ENCODE data around the gene NDOR1.

The NDOR1 gene

DNA sequence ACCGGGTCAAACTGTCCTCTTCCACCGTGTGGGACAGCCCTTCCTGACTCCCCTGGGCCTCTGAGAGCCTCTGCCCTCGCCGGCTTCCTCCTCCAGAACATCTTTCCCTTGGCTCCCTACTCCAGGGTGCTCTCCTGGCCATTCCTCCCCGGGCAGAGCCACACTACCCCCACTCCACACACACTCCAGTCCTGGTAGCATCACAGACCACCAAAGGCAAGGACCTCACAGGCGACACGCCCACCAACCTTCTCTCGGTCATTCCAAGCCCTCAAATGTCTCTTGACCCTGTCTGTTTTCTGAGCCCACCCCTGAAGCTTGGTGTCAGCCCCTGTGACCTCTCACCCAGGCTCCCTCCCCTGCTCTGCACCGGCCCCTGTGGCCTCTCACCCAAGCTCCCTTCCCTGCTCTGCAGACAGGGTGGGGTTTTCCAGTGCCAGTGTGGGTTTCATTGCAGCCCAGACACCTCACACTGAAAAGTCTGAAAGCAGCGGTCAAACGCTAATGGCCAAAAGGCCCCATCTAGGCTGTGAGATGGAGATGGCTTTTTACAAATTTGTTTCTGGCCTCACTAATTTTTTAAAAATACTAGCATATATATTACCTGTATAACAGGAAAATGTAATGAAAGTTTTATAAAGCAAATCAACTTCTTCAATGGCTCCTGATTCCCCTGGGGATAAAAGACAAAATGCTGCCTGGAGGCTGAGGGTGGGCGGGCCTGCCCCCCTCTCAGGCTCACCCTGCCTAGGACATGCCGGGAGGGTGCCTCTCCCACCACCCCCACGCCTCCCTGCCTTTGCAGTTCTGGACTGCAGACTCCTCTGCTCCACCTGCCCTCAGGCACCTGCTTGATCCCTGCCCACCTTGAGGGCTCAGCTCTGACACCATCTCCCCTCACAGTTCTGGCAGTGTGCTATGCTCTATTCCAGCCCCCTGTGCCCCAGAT is 46.1 kb upstream of the NDOR1 start:
- Histone ChIP-seq H3K36me3 (ENCODE audit: control insufficient read depth, insufficient read depth, low read length) (no peaks in the 10 kb centered on the region), H3K4me2 (ENCODE audit: low read length) (no peak overlapping the region), H3K9me3 (ENCODE audit: control insufficient read depth, low read length) (no peaks in the 10 kb centered on the region), H3K27me3 (ENCODE audit: control insufficient read depth, insufficient read depth, low read length) (peaks cover 5% of the 10 kb centered on the region), H3K4me1 (no peaks in the 10 kb centered on the region), H3K9ac (no peak overlapping the region), H3K4me3 (ENCODE audit: low read depth, low read length) (no peak overlapping the region), H2AFZ (no peak overlapping the region), H3K27ac (no peak overlapping the region), H3K79me2 (no peaks in the 10 kb centered on the region)
- TF ChIP-seq, protein P1, sequence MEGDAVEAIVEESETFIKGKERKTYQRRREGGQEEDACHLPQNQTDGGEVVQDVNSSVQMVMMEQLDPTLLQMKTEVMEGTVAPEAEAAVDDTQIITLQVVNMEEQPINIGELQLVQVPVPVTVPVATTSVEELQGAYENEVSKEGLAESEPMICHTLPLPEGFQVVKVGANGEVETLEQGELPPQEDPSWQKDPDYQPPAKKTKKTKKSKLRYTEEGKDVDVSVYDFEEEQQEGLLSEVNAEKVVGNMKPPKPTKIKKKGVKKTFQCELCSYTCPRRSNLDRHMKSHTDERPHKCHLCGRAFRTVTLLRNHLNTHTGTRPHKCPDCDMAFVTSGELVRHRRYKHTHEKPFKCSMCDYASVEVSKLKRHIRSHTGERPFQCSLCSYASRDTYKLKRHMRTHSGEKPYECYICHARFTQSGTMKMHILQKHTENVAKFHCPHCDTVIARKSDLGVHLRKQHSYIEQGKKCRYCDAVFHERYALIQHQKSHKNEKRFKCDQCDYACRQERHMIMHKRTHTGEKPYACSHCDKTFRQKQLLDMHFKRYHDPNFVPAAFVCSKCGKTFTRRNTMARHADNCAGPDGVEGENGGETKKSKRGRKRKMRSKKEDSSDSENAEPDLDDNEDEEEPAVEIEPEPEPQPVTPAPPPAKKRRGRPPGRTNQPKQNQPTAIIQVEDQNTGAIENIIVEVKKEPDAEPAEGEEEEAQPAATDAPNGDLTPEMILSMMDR (IDR thresholded peaks at IDR 0.05) = no peak

DNA sequence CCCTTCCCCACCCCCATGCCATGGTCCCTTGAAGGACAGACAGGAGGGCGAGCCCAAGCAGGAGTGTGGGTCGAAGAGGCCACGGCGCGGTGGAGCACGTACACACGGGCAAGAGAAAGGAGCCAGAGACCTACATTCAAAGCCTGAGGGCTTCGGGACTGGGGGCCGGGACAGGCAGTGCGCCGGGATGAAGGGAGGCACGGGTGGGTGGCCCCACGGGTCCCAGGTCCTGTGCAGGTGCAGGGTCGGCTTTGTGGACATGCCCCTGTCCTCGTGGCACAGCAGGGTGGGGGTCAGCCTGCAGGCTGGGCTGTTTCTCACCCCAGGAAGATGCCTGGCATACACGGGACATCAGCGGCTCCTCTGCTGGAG is 45.5 kb upstream of the NDOR1 start:
- peaks cover 5% of the 10 kb centered on the region for H3K27me3 ChIP-seq (ENCODE audit: control insufficient read depth, insufficient read depth, low read length)
- H3K4me1 ChIP-seq = no peaks in the 10 kb centered on the region

DNA sequence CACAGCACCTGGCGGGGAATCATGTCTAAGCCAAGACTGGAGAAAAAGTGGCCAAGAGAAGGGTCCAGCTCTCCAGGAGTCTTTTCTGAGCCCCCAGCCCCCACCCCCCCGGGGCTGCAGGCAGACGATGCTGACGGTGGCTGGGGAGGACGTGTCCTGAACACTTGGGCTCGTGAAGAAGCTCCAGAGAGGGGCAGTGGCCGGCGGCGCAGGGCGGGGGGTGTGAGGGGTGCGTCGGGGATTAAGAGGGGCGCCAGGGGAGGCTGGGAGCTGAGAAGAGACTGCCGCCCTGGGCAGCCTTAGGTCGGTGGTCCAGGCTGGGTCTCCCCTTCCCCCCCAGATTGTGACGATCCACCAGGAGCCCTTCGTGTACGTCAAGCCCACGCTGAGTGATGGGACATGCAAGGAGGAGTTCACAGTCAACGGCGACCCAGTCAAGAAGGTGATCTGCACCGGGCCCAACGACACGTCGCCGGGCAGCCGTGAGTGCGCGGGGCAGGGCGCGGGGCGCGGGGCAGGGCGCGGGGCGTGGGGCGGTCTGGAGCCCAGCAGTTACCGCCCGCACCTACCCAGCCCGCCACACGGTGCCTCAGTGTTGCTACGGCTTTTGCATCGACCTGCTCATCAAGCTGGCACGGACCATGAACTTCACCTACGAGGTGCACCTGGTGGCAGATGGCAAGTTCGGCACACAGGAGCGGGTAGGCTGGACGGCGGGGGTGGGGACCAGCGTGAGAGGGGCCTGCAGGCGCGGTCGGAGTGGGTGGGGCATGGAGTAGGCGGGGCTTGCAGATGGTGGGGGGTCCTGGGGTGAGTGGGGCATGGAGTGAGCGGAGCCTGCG is 44.6 kb upstream of the NDOR1 start:
- H3K27ac ChIP-seq = no peak overlapping the region
- no peak overlapping the region for H3K4me2 ChIP-seq (ENCODE audit: low read length)
- H3K36me3 ChIP-seq (ENCODE audit: control insufficient read depth, insufficient read depth, low read length) = no peaks in the 10 kb centered on the region
- TF ChIP-seq, protein P1 (IDR thresholded peaks at IDR 0.05) = no peak
- H3K79me2 ChIP-seq = no peaks in the 10 kb centered on the region
- H2AFZ ChIP-seq = no peak overlapping the region
- peaks cover 5% of the 10 kb centered on the region for H3K27me3 ChIP-seq (ENCODE audit: control insufficient read depth, insufficient read depth, low read length)
- no peaks in the 10 kb centered on the region for H3K9me3 ChIP-seq (ENCODE audit: control insufficient read depth, low read length)
- H3K4me3 ChIP-seq (ENCODE audit: low read depth, low read length) = no peak overlapping the region
- no peaks in the 10 kb centered on the region for H3K4me1 ChIP-seq
- H3K9ac ChIP-seq = no peak overlapping the region

More for the DNA sequence above, 45.5 kb upstream of the NDOR1 start:
- no peak overlapping the region for H3K9ac ChIP-seq
- no peak overlapping the region for H3K4me2 ChIP-seq (ENCODE audit: low read length)
- H3K9me3 ChIP-seq (ENCODE audit: control insufficient read depth, low read length) = no peaks in the 10 kb centered on the region
- no peaks in the 10 kb centered on the region for H3K79me2 ChIP-seq
- no peak overlapping the region for H2AFZ ChIP-seq
- H3K4me3 ChIP-seq (ENCODE audit: low read depth, low read length) = no peak overlapping the region
- no peak overlapping the region for H3K27ac ChIP-seq
- H3K36me3 ChIP-seq (ENCODE audit: control insufficient read depth, insufficient read depth, low read length) = no peaks in the 10 kb centered on the region
- TF ChIP-seq, protein P1 (IDR thresholded peaks at IDR 0.05) = no peak

DNA sequence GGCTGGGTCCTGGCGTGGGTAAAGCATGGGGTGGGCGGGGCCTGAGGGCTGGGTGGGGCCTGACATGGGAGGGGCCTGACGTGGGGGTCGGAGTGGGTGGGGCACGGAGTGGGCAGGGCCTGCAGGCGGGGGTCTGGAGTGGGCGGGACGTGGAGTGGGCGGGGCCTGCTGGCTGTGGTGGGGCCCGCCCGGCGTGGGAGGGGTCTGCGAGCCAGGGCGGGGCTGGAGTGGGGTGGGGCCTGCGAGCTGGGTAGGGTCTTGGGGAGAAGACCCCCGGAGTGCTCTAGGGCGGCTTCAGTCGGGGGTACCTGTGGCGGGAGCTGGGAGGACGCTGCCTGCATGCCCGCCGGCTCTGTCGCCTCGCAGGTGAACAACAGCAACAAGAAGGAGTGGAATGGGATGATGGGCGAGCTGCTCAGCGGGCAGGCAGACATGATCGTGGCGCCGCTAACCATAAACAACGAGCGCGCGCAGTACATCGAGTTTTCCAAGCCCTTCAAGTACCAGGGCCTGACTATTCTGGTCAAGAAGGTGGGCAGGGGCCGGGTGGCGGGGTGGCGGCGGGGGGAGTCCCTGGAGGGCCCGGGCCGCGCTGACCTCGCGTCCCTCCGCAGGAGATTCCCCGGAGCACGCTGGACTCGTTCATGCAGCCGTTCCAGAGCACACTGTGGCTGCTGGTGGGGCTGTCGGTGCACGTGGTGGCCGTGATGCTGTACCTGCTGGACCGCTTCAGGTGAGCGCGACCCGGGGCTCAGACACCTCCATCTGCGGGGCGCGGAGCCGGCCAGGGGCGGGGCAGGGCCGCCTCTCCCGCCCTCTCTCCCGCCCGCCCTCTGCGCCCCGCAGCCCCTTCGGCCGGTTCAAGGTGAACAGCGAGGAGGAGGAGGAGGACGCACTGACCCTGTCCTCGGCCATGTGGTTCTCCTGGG is 43.7 kb upstream of the NDOR1 start:
- H3K27me3 ChIP-seq (ENCODE audit: control insufficient read depth, insufficient read depth, low read length) = peaks cover 6% of the 10 kb centered on the region
- H3K4me2 ChIP-seq (ENCODE audit: low read length) = peak overlapping the region; percentile 26
- H3K9me3 ChIP-seq (ENCODE audit: control insufficient read depth, low read length) = no peaks in the 10 kb centered on the region
- no peak overlapping the region for H2AFZ ChIP-seq
- no peak overlapping the region for H3K27ac ChIP-seq
- H3K9ac ChIP-seq = no peak overlapping the region
- no peaks in the 10 kb centered on the region for H3K36me3 ChIP-seq (ENCODE audit: control insufficient read depth, insufficient read depth, low read length)
- H3K4me1 ChIP-seq = no peaks in the 10 kb centered on the region
- TF ChIP-seq, protein P1 (IDR thresholded peaks at IDR 0.05) = no peak
- H3K79me2 ChIP-seq = no peaks in the 10 kb centered on the region
- H3K4me3 ChIP-seq (ENCODE audit: low read depth, low read length) = peak overlapping the region; percentile 39
